Measurements from ENCODE around the gene ERCC5.

- TF ChIP-seq, protein P1, sequence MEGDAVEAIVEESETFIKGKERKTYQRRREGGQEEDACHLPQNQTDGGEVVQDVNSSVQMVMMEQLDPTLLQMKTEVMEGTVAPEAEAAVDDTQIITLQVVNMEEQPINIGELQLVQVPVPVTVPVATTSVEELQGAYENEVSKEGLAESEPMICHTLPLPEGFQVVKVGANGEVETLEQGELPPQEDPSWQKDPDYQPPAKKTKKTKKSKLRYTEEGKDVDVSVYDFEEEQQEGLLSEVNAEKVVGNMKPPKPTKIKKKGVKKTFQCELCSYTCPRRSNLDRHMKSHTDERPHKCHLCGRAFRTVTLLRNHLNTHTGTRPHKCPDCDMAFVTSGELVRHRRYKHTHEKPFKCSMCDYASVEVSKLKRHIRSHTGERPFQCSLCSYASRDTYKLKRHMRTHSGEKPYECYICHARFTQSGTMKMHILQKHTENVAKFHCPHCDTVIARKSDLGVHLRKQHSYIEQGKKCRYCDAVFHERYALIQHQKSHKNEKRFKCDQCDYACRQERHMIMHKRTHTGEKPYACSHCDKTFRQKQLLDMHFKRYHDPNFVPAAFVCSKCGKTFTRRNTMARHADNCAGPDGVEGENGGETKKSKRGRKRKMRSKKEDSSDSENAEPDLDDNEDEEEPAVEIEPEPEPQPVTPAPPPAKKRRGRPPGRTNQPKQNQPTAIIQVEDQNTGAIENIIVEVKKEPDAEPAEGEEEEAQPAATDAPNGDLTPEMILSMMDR (IDR thresholded peaks at IDR 0.05; ENCODE audit: extremely low read depth in 1 of 2, insufficient read depth in 1 of 2, low read depth in 1 of 2, low read length in 2 of 2): peak; percentile 32 to 34
- TF ChIP-seq POLR2AphosphoS5 (IDR thresholded peaks at IDR 0.05; ENCODE audit: insufficient read depth, low read depth, low read length): no peak
- TF ChIP-seq FOS (IDR thresholded peaks at IDR 0.05; ENCODE audit: borderline replicate concordance, insufficient read depth, low read length): no peak
- no peak for TF ChIP-seq POLR2A (IDR thresholded peaks at IDR 0.05; ENCODE audit: low read depth, low read length)
- TF ChIP-seq EZH2 (IDR thresholded peaks at IDR 0.05; ENCODE audit: borderline replicate concordance, low read depth, low read length, severe bottlenecking): no peak
- no peak for TF ChIP-seq MYC (IDR thresholded peaks at IDR 0.05; ENCODE audit: low read depth, low read length)
- no peak for TF ChIP-seq MAX (IDR thresholded peaks at IDR 0.05; ENCODE audit: insufficient read depth, insufficient read length)
These were observed 58.0 kb downstream of the ERCC5 start for GRCh38 chr13:102903659-102904407.
